ENCODE results near the gene ZC3HAV1. TPM values are rescaled to one million over a fixed set of nuclear protein-coding genes. Genes with fewer than 3 reads are reported as not detected.
A peak's percentile ranks its signal among the peaks of the same experiment; 100 is the strongest.
"Not testable (repeated sequence)": the region's sequence is repeated elsewhere in the genome, so short reads cannot be mapped to it uniquely, and the experiment has no call there.

The ZC3HAV1 gene
- polyA plus RNA-seq, 4 donors, result 7.3 to 21.2 (median 9.8) TPM

DNA sequence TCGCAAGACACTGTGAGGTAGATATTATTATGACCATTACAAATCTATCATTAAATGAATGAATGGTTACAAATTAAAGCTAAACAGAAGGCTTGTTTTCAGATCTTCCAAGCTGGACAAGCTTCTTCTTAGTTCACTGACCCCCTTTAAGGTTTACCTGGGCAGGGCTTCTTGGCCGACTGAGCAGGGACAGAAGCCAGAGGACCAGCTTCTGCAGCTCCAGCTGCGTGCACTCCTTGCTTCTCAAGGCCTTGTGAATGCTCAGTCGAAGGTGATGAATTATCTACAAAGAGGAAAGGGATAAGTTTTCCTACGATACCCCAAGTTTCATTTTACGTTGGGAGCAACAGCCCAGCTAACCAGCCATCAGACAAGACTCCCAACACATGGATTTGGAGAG, 83.0 kb downstream of the ZC3HAV1 start:
- no peak for DNase-seq
- no peak overlapping the region for H3K27ac ChIP-seq (ENCODE audit: low read depth in 1 of 3, low read length in 2 of 3)
- no peak overlapping the region for H3K4me3 ChIP-seq (ENCODE audit: low read depth in 1 of 3, low read length in 3 of 3)
- H3K27me3 ChIP-seq (ENCODE audit: control insufficient read depth in 3 of 3, insufficient read depth in 3 of 3, low read length in 3 of 3), result no peaks in the 10 kb centered on the region
- H3K9me3 ChIP-seq (ENCODE audit: control insufficient read depth in 2 of 2, insufficient read depth in 1 of 2, low read depth in 1 of 2, low read length in 1 of 2), result no peaks in the 10 kb centered on the region
- no peak for FAIRE-seq
- H3K4me1 ChIP-seq (ENCODE audit: control insufficient read depth in 3 of 3, insufficient read depth in 2 of 3, low read depth in 1 of 3, low read length in 2 of 3), result no peaks in the 10 kb centered on the region
- H3K36me3 ChIP-seq (ENCODE audit: control insufficient read depth in 3 of 3, insufficient read depth in 2 of 3, low read depth in 1 of 3, low read length in 3 of 3), result peaks cover 0 to 52% (median 8%) of the 10 kb centered on the region in 3 donors
- 89 to 92% (median 91%) methylated on average over 6 of the region's 6 CpGs for WGBS, 3 donors

DNA sequence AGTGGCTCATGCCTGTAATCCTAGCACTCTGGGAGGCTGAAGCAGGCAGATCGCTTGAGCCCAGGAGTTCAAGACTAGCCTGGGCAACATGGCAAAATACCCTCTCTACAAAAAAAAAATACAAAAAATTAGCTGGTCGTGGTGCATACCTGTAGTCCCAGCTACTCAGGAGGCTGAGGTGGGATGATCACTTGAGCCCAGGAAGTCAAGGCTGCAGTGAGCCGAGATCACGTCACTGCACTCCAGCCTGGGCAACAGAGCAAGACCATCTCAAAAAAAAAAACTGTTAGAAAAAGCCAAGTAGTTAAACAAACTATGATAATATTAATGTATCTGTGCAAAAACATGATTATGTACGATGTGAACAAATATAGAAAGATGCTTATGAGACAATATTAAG, 83.7 kb downstream of the ZC3HAV1 start:
- peaks cover 0 to 47% (median 8%) of the 10 kb centered on the region in 3 donors for H3K36me3 ChIP-seq (ENCODE audit: control insufficient read depth in 3 of 3, insufficient read depth in 2 of 3, low read depth in 1 of 3, low read length in 3 of 3)
- not testable (repeated sequence) for H3K27me3 ChIP-seq (ENCODE audit: control insufficient read depth in 3 of 3, insufficient read depth in 3 of 3, low read length in 3 of 3); H3K27ac ChIP-seq (ENCODE audit: low read depth in 1 of 3, low read length in 2 of 3); DNase-seq; H3K9me3 ChIP-seq (ENCODE audit: control insufficient read depth in 2 of 2, insufficient read depth in 1 of 2, low read depth in 1 of 2, low read length in 1 of 2); H3K4me1 ChIP-seq (ENCODE audit: control insufficient read depth in 3 of 3, insufficient read depth in 2 of 3, low read depth in 1 of 3, low read length in 2 of 3); H3K4me3 ChIP-seq (ENCODE audit: low read depth in 1 of 3, low read length in 3 of 3); FAIRE-seq
- 91 to 92% (median 92%) methylated on average over 5 of the region's 5 CpGs for WGBS, 3 donors

- no peak for FAIRE-seq
- Histone ChIP-seq H3K4me1 (ENCODE audit: control insufficient read depth in 3 of 3, insufficient read depth in 2 of 3, low read depth in 1 of 3, low read length in 2 of 3) (peaks cover 0 to 4% (median 0%) of the 10 kb centered on the region in 3 donors), H3K36me3 (ENCODE audit: control insufficient read depth in 3 of 3, insufficient read depth in 2 of 3, low read depth in 1 of 3, low read length in 3 of 3) (peaks cover 0 to 35% (median 4%) of the 10 kb centered on the region in 3 donors), H3K4me3 (ENCODE audit: low read depth in 1 of 3, low read length in 3 of 3) (no peak overlapping the region), H3K27ac (ENCODE audit: low read depth in 1 of 3, low read length in 2 of 3) (no peak overlapping the region), H3K9me3 (ENCODE audit: control insufficient read depth in 2 of 2, insufficient read depth in 1 of 2, low read depth in 1 of 2, low read length in 1 of 2) (no peaks in the 10 kb centered on the region), H3K27me3 (ENCODE audit: control insufficient read depth in 3 of 3, insufficient read depth in 3 of 3, low read length in 3 of 3) (no peaks in the 10 kb centered on the region)
- DNase-seq, result no peak
- 81 to 93% (median 88%) methylated on average over 5 of the region's 5 CpGs for WGBS, 3 donors
Observed at GRCh38 chr7:139023076-139023475, 86.4 kb downstream of the ZC3HAV1 start.

DNA sequence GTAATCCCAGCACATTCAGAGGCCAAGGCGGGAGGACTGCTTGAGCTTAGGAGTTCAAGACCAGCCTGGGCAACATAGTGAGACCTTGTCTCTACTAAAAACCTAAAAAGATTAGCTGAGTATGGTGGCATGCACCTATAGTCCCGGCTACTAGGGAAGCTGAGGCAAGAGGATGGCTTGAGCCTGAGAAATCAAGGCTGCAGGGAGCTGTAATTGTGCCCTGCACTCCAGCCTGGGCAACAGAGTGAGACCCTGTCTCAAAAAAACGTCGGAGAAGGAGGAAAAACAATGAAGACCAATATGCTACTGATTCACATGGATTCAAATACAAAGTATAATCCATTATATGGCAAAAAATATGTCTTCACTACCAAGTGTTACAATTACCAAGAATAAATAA, 87.2 kb downstream of the ZC3HAV1 start:
- FAIRE-seq (no peak), DNase-seq (no peak)
- no peak overlapping the region for H3K4me3 ChIP-seq (ENCODE audit: low read depth in 1 of 3, low read length in 3 of 3)
- no peaks in the 10 kb centered on the region for H3K9me3 ChIP-seq (ENCODE audit: control insufficient read depth in 2 of 2, insufficient read depth in 1 of 2, low read depth in 1 of 2, low read length in 1 of 2)
- 66 to 84% (median 84%) methylated on average over 4 of the region's 4 CpGs for WGBS, 3 donors
- H3K27ac ChIP-seq (ENCODE audit: low read depth in 1 of 3, low read length in 2 of 3), result no peak overlapping the region
- peaks cover 0 to 4% (median 0%) of the 10 kb centered on the region in 3 donors for H3K4me1 ChIP-seq (ENCODE audit: control insufficient read depth in 3 of 3, insufficient read depth in 2 of 3, low read depth in 1 of 3, low read length in 2 of 3)
- H3K36me3 ChIP-seq (ENCODE audit: control insufficient read depth in 3 of 3, insufficient read depth in 2 of 3, low read depth in 1 of 3, low read length in 3 of 3), result peaks cover 0 to 30% (median 2%) of the 10 kb centered on the region in 3 donors
- H3K27me3 ChIP-seq (ENCODE audit: control insufficient read depth in 3 of 3, insufficient read depth in 3 of 3, low read length in 3 of 3), result no peaks in the 10 kb centered on the region

- DNase-seq (peak; percentile 14 to 36), FAIRE-seq (no peak)
- Histone ChIP-seq H3K9me3 (ENCODE audit: control insufficient read depth in 2 of 2, insufficient read depth in 1 of 2, low read depth in 1 of 2, low read length in 1 of 2) (no peaks in the 10 kb centered on the region), H3K4me1 (ENCODE audit: control insufficient read depth in 3 of 3, insufficient read depth in 2 of 3, low read depth in 1 of 3, low read length in 2 of 3) (peaks cover 0 to 4% (median 0%) of the 10 kb centered on the region in 3 donors), H3K4me3 (ENCODE audit: low read depth in 1 of 3, low read length in 3 of 3) (no peak overlapping the region), H3K27ac (ENCODE audit: low read depth in 1 of 3, low read length in 2 of 3) (no peak overlapping the region), H3K27me3 (ENCODE audit: control insufficient read depth in 3 of 3, insufficient read depth in 3 of 3, low read length in 3 of 3) (no peaks in the 10 kb centered on the region), H3K36me3 (ENCODE audit: control insufficient read depth in 3 of 3, insufficient read depth in 2 of 3, low read depth in 1 of 3, low read length in 3 of 3) (peaks cover 0 to 14% (median 2%) of the 10 kb centered on the region in 3 donors)
- WGBS, 3 donors, result 46 to 66% (median 47%) methylated on average over 3 of the region's 3 CpGs
Observed at GRCh38 chr7:139018910-139019309, 90.6 kb downstream of the ZC3HAV1 start.

- peaks cover 0 to 8% (median 0%) of the 10 kb centered on the region in 3 donors for H3K36me3 ChIP-seq (ENCODE audit: control insufficient read depth in 3 of 3, insufficient read depth in 2 of 3, low read depth in 1 of 3, low read length in 3 of 3)
- peak; percentile 66 for DNase-seq
- peaks cover 0 to 4% (median 0%) of the 10 kb centered on the region in 3 donors for H3K4me1 ChIP-seq (ENCODE audit: control insufficient read depth in 3 of 3, insufficient read depth in 2 of 3, low read depth in 1 of 3, low read length in 2 of 3)
- no peak overlapping the region for H3K27ac ChIP-seq (ENCODE audit: low read depth in 1 of 3, low read length in 2 of 3)
- 23 to 31% (median 24%) methylated on average over 7 of the region's 7 CpGs for WGBS, 3 donors
- no peak for FAIRE-seq
- no peaks in the 10 kb centered on the region for H3K27me3 ChIP-seq (ENCODE audit: control insufficient read depth in 3 of 3, insufficient read depth in 3 of 3, low read length in 3 of 3)
- H3K9me3 ChIP-seq (ENCODE audit: control insufficient read depth in 2 of 2, insufficient read depth in 1 of 2, low read depth in 1 of 2, low read length in 1 of 2), result no peaks in the 10 kb centered on the region
- H3K4me3 ChIP-seq (ENCODE audit: low read depth in 1 of 3, low read length in 3 of 3), result no peak overlapping the region
Observed at GRCh38 chr7:139016931-139017511, 92.5 kb downstream of the ZC3HAV1 start.

DNA sequence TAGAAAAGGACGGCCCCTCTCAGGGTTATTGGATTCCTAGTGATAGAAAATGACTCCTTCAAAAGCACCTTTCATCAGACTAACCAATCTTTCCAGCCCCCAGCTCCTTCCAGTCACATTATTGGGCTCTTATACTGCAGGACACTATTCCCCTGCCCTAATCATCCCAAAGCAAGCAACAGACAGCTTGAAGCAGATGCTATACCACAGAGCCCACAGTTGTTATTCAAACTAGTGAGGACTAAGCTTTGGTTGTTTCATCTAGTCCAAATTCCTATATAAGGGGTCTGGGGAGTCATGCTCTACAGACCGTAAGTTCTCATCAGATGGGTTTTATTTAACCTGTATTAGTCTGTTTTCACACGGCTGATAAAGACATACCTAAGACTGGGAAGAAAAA, 98.1 kb downstream of the ZC3HAV1 start:
- Histone ChIP-seq H3K27me3 (ENCODE audit: control insufficient read depth in 3 of 3, insufficient read depth in 3 of 3, low read length in 3 of 3) (peaks cover 0 to 1% (median 0%) of the 10 kb centered on the region in 3 donors), H3K27ac (ENCODE audit: low read depth in 1 of 3, low read length in 2 of 3) (no peak overlapping the region), H3K4me1 (ENCODE audit: control insufficient read depth in 3 of 3, insufficient read depth in 2 of 3, low read depth in 1 of 3, low read length in 2 of 3) (no peaks in the 10 kb centered on the region), H3K36me3 (ENCODE audit: control insufficient read depth in 3 of 3, insufficient read depth in 2 of 3, low read depth in 1 of 3, low read length in 3 of 3) (no peaks in the 10 kb centered on the region), H3K9me3 (ENCODE audit: control insufficient read depth in 2 of 2, insufficient read depth in 1 of 2, low read depth in 1 of 2, low read length in 1 of 2) (no peaks in the 10 kb centered on the region), H3K4me3 (ENCODE audit: low read depth in 1 of 3, low read length in 3 of 3) (no peak overlapping the region)
- 90 to 92% (median 91%) methylated on average over 3 of the region's 3 CpGs for WGBS, 3 donors
- DNase-seq, result no peak
- no peak for FAIRE-seq

DNA sequence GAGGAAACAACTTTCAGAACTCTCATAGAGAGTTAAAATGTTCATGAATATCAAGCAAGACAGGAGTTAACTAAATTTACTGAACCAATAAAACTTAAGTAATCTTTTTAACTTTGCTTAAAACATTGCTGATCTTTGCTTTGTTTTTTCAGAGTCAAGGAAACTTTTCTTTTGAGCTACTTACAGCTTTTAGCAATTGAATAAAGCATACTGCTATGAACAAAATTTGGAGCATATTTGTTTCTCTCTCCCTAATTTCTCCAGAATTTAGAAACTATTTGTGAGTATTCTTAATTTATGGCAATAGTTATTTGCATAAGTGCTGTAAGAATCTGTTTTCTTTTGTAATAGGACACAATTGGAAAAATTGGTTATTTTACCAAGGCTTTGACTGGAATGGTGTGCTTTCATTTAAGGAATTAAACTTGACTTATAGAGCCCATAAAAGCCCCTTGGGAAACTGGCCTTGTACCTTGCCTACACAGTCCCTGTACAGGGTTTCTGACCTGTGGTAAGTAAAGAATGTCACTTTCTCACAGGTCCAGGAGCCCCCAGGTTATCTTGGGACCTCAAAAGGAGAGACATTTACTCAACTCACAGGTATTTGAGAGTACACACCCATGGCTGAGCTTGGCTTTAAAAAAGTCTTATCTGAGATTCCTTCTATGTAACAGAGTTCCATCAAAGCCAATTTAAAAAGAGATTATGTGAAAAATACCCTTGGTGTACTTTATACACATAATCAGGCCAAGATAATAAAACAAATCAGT, 105.0 kb downstream of the ZC3HAV1 start:
- no peaks in the 10 kb centered on the region for H3K4me1 ChIP-seq (ENCODE audit: control insufficient read depth in 3 of 3, insufficient read depth in 2 of 3, low read depth in 1 of 3, low read length in 2 of 3)
- no peaks in the 10 kb centered on the region for H3K36me3 ChIP-seq (ENCODE audit: control insufficient read depth in 3 of 3, insufficient read depth in 2 of 3, low read depth in 1 of 3, low read length in 3 of 3)
- FAIRE-seq, result no peak
- no peak for DNase-seq
- no peak overlapping the region for H3K27ac ChIP-seq (ENCODE audit: low read depth in 1 of 3, low read length in 2 of 3)
- H3K4me3 ChIP-seq (ENCODE audit: low read depth in 1 of 3, low read length in 3 of 3), result no peak overlapping the region
- peaks cover 0 to 4% of the 10 kb centered on the region in 2 donors for H3K9me3 ChIP-seq (ENCODE audit: control insufficient read depth in 2 of 2, insufficient read depth in 1 of 2, low read depth in 1 of 2, low read length in 1 of 2)
- peaks cover 0 to under 1% (median 0%) of the 10 kb centered on the region in 3 donors for H3K27me3 ChIP-seq (ENCODE audit: control insufficient read depth in 3 of 3, insufficient read depth in 3 of 3, low read length in 3 of 3)
